ENCODE results near the gene PHKG2. TPM values are rescaled to one million over a fixed set of nuclear protein-coding genes. Genes with fewer than 3 reads are reported as not detected.

PHKG2 gene
- total RNA-seq, 4 donors from 2014 or later: 22.4 to 25.8 (median 23.5) TPM

GRCh38 chr16:30723725-30724355 is 24.4 kb upstream of the PHKG2 start:
- H3K27ac ChIP-seq (replicated peaks in 1 of 4): no peak overlapping the region
- intact Hi-C loops (cut with DNase I): no loop called here
- DNase-seq (ENCODE audit: extremely low spot score): no peak
- peaks cover 65 to 98% (median 86%) of the 10 kb centered on the region in 4 donors for H3K36me3 ChIP-seq
- no peak for TF ChIP-seq POLR2A (IDR thresholded peaks at IDR 0.05; ENCODE audit: low read depth)
- TF ChIP-seq, protein P1, sequence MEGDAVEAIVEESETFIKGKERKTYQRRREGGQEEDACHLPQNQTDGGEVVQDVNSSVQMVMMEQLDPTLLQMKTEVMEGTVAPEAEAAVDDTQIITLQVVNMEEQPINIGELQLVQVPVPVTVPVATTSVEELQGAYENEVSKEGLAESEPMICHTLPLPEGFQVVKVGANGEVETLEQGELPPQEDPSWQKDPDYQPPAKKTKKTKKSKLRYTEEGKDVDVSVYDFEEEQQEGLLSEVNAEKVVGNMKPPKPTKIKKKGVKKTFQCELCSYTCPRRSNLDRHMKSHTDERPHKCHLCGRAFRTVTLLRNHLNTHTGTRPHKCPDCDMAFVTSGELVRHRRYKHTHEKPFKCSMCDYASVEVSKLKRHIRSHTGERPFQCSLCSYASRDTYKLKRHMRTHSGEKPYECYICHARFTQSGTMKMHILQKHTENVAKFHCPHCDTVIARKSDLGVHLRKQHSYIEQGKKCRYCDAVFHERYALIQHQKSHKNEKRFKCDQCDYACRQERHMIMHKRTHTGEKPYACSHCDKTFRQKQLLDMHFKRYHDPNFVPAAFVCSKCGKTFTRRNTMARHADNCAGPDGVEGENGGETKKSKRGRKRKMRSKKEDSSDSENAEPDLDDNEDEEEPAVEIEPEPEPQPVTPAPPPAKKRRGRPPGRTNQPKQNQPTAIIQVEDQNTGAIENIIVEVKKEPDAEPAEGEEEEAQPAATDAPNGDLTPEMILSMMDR (IDR thresholded peaks at IDR 0.05): no peak
- no peak for TF ChIP-seq POLR2AphosphoS5 (IDR thresholded peaks at IDR 0.05)
- no peak for TF ChIP-seq EP300 (IDR thresholded peaks at IDR 0.05)
- WGBS: 91% methylated on average over 12 of the region's 12 CpGs
- peaks cover 0 to 5% (median 0%) of the 10 kb centered on the region in 4 donors for H3K4me1 ChIP-seq
- H3K27me3 ChIP-seq: no peaks in the 10 kb centered on the region
- H3K4me3 ChIP-seq: no peak overlapping the region
- H3K9me3 ChIP-seq: no peaks in the 10 kb centered on the region

- peak overlapping the region in 3 of 4 donors; percentile 1 to 15 (median 9) for H3K27ac ChIP-seq (replicated peaks in 1 of 4)
- H3K36me3 ChIP-seq: peaks cover 67 to 98% (median 87%) of the 10 kb centered on the region in 4 donors
- DNase-seq (ENCODE audit: extremely low spot score): no peak
- no peaks in the 10 kb centered on the region for H3K9me3 ChIP-seq
- H3K4me1 ChIP-seq: peaks cover 0 to 5% (median 0%) of the 10 kb centered on the region in 4 donors
- intact Hi-C loops (cut with DNase I): no loop called here
- no peak overlapping the region for H3K4me3 ChIP-seq
- 84% methylated on average over 14 of the region's 23 CpGs for WGBS
- TF ChIP-seq EP300 (IDR thresholded peaks at IDR 0.05) (no peak), POLR2AphosphoS5 (IDR thresholded peaks at IDR 0.05) (peak in 1 of 2 donors; percentile 13), POLR2A (IDR thresholded peaks at IDR 0.05; ENCODE audit: low read depth) (no peak)
- TF ChIP-seq, protein P1 (IDR thresholded peaks at IDR 0.05): no peak
- H3K27me3 ChIP-seq: no peaks in the 10 kb centered on the region
Measured at GRCh38 chr16:30724641-30725417, 23.4 kb upstream of the PHKG2 start.

DNA sequence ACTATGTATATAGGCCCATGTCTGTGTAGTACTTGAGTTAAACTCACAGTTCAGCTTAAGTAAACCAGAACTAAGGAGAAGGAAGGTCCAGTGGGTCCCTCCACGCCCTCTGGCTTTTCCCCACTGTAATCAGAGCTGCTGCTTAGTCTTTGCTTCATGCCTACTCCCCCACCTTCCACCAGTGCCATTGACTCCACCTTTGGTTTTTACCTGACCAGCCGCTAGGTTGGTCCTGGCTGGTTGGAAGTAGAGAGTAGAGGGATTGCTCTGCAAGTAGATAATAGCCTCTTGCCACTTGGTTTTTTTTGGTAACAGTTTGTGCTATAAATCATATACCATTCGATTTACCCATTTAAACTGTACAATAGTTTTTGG is 22.8 kb upstream of the PHKG2 start:
- Histone ChIP-seq H3K27ac (replicated peaks in 1 of 4) (peak overlapping the region in 2 of 4 donors; percentile 1 to 9), H3K9me3 (no peaks in the 10 kb centered on the region), H3K27me3 (no peaks in the 10 kb centered on the region), H3K4me1 (peaks cover 0 to 5% (median 0%) of the 10 kb centered on the region in 4 donors), H3K4me3 (no peak overlapping the region), H3K36me3 (peaks cover 66 to 98% (median 87%) of the 10 kb centered on the region in 4 donors)
- intact Hi-C loops (cut with DNase I): no loop called here
- TF ChIP-seq POLR2AphosphoS5 (IDR thresholded peaks at IDR 0.05) (no peak), EP300 (IDR thresholded peaks at IDR 0.05) (no peak), POLR2A (IDR thresholded peaks at IDR 0.05; ENCODE audit: low read depth) (no peak)
- WGBS: 91% methylated on average over 3 of the region's 3 CpGs
- no peak for DNase-seq (ENCODE audit: extremely low spot score)

GRCh38 chr16:30728321-30728720 is 19.9 kb upstream of the PHKG2 start:
- Histone ChIP-seq H3K27me3 (no peaks in the 10 kb centered on the region), H3K36me3 (peaks cover 55 to 98% (median 86%) of the 10 kb centered on the region in 4 donors), H3K4me3 (no peak overlapping the region), H3K9me3 (no peaks in the 10 kb centered on the region), H3K4me1 (peaks cover 0 to 5% (median 0%) of the 10 kb centered on the region in 4 donors), H3K27ac (replicated peaks in 1 of 4) (no peak overlapping the region)
- WGBS: 88% methylated on average over 6 of the region's 6 CpGs
- no peak for DNase-seq (ENCODE audit: extremely low spot score)
- intact Hi-C loops (cut with DNase I): no loop called here
- TF ChIP-seq POLR2AphosphoS5 (IDR thresholded peaks at IDR 0.05) (no peak), POLR2A (IDR thresholded peaks at IDR 0.05; ENCODE audit: low read depth) (no peak), EP300 (IDR thresholded peaks at IDR 0.05) (no peak)
- TF ChIP-seq, protein P1 (IDR thresholded peaks at IDR 0.05): no peak

All from esophagus muscularis mucosa (tissue), 4 donors.